Right ventricle myocardium superior (tissue), 1 donor: ENCODE data around the gene ZNF407. TPM values are rescaled to one million over a fixed set of nuclear protein-coding genes. Genes with fewer than 3 reads are reported as not detected.

Experiments
- total RNA-seq: library from RNA; stranded (reverse); fragmentation: NEBNext Ultra II Directional; extraction: Animal tissue kit (Norgen Biotek cat#: 25700); gene quantifications from one replicate; pipeline ENCODE4 v1.2.1, GENCODE V29; 2021
- donor health status: DM: no; HTN: yes; CAD: no; lungs with severe emphysema.

The ZNF407 gene
- total RNA-seq, 1 donor from 2014 or later: 9.6 TPM

Other genes starting within 250 kb of the ZNF407 start
- 3.3 TPM for gene DIPK1C, start 140.6 kb upstream of the ZNF407 start, total RNA-seq
- gene CNDP2, start 101.5 kb upstream of the ZNF407 start, total RNA-seq: 54.5 TPM
- not detected for gene CNDP1, start 63.4 kb upstream of the ZNF407 start, total RNA-seq